Astrocyte (in vitro differentiated cells and primary cell): ENCODE results near the gene CAP1. TPM values are rescaled to one million over a fixed set of nuclear protein-coding genes. Genes with fewer than 3 reads are reported as not detected.
"Not testable (repeated sequence)": the region's sequence is repeated elsewhere in the genome, so short reads cannot be mapped to it uniquely, and the experiment has no call there.

Source experiments
- DNase-seq: peaks from one replicate; pipeline ENCODE4 v3.0.0-alpha.2; 2010; ENCODE audit warnings: low read depth
- FAIRE-seq: peaks from 2 replicates; lab custom pipeline; 2011; peaks lifted over from hg19 to GRCh38; lab: Jason Lieb, UNC
- H2AFZ ChIP-seq: 2 replicates; pipeline ENCODE4 v1.6.0; 2012; ENCODE audit warnings: low read depth, low read length, inconsistent platforms
- H3K27ac ChIP-seq: 2 replicates; pipeline ENCODE4 v1.5.1; 2011; ENCODE audit warnings: low read depth, low read length, inconsistent platforms
- H3K27me3 ChIP-seq: 2 replicates; pipeline ENCODE4 v1.6.0; 2011; ENCODE audit warnings: low read length, inconsistent platforms; ENCODE audit not compliant: insufficient read depth
- H3K36me3 ChIP-seq: 2 replicates; pipeline ENCODE4 v1.5.1; 2011; ENCODE audit warnings: low read length, inconsistent platforms; ENCODE audit not compliant: insufficient read depth
- H3K4me1 ChIP-seq: 2 replicates; pipeline ENCODE4 v1.5.1; 2011; ENCODE audit warnings: low read length, inconsistent platforms; ENCODE audit not compliant: insufficient read depth
- H3K4me2 ChIP-seq: 2 replicates; pipeline ENCODE4 v1.6.0; 2012; ENCODE audit warnings: low read length, inconsistent platforms
- H3K4me3 ChIP-seq: 2 replicates; pipeline ENCODE4 v1.5.1; 2011; ENCODE audit warnings: low read depth, mild to moderate bottlenecking, low read length, inconsistent platforms; ENCODE audit not compliant: insufficient read depth
- H3K79me2 ChIP-seq: 2 replicates; pipeline ENCODE4 v1.6.0; 2012; ENCODE audit warnings: mild to moderate bottlenecking, low read length, inconsistent platforms; ENCODE audit not compliant: insufficient read depth
- H3K9ac ChIP-seq: 2 replicates; pipeline ENCODE4 v1.6.0; 2012; ENCODE audit warnings: mild to moderate bottlenecking, low read length, inconsistent platforms
- H3K9me3 ChIP-seq: 2 replicates; pipeline ENCODE4 v1.5.1; 2012; ENCODE audit warnings: low read depth, mild to moderate bottlenecking, low read length, inconsistent platforms; ENCODE audit not compliant: insufficient read depth
- H4K20me1 ChIP-seq: 2 replicates; pipeline ENCODE4 v1.6.0; 2012; ENCODE audit warnings: low read length, inconsistent platforms; ENCODE audit not compliant: insufficient read depth
- H3K27ac Mint-ChIP-seq: one replicate; pipeline ENCODE4 v1.8.0; 2021; ENCODE audit warnings: mild to moderate bottlenecking, mixed read lengths; ENCODE audit not compliant: unreplicated experiment
- H3K27me3 Mint-ChIP-seq: one replicate; pipeline ENCODE4 v1.8.0; 2021; ENCODE audit warnings: low read depth, mixed read lengths; ENCODE audit not compliant: unreplicated experiment
- H3K36me3 Mint-ChIP-seq: one replicate; pipeline ENCODE4 v1.8.0; 2021; ENCODE audit warnings: low read depth, mixed read lengths; ENCODE audit not compliant: unreplicated experiment
- H3K4me1 Mint-ChIP-seq: one replicate; pipeline ENCODE4 v1.8.0; 2021; ENCODE audit warnings: low read depth, mixed read lengths; ENCODE audit not compliant: unreplicated experiment
- H3K4me3 Mint-ChIP-seq: one replicate; pipeline ENCODE4 v1.8.0; 2021; ENCODE audit warnings: mild to moderate bottlenecking, moderate library complexity, mixed read lengths; ENCODE audit not compliant: unreplicated experiment
- H3K9me3 Mint-ChIP-seq: one replicate; pipeline ENCODE4 v1.8.0; 2021; ENCODE audit warnings: mild to moderate bottlenecking, mixed read lengths; ENCODE audit not compliant: unreplicated experiment
- CTCF ChIP-seq: IDR thresholded peaks from 2 replicates; pipeline ENCODE4 v1.5.1; 2011; ENCODE audit warnings: low read depth, mild to moderate bottlenecking, inconsistent platforms, low read length, moderate library complexity; ENCODE audit not compliant: insufficient read depth
- EZH2 ChIP-seq: IDR thresholded peaks from 2 replicates; pipeline ENCODE4 v1.6.1; 2012; ENCODE audit warnings: mild to moderate bottlenecking, low read length, inconsistent platforms; ENCODE audit not compliant: insufficient read depth
- total RNA-seq: library from RNA; stranded (reverse); gene quantifications from 2 replicates; pipeline ENCODE4 v1.2.1, GENCODE V29; 2021

The CAP1 gene
- total RNA-seq, 1 donor from 2014 or later = 930 TPM

DNA sequence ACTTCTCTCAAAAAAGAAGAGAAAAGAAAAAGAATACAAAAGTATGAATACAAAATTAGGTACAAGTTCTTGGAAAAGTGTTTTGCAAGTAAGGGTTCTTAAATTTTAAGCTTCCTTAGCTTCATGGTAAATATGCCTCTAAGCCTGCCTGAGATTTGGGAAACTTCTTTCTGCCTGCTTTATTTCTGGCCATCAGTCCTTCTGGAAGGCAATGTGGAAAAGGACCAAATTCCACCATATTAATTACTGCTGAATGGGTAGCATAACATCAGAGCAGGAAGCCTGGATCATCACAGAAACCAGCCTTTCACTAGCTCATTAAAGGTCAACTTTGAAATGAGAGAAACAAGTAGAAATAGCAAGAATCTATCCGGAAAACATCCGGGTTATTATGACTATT, 39.1 kb upstream of the CAP1 start:
- H3K9ac ChIP-seq = no peak overlapping the region
- Mint-ChIP-seq H3K27ac (no peak overlapping the region), H3K9me3 (peaks cover 3% of the 10 kb centered on the region), H3K4me3 (no peak overlapping the region), H3K4me1 (peaks cover 7% of the 10 kb centered on the region), H3K36me3 (no peaks in the 10 kb centered on the region), H3K27me3 (no peaks in the 10 kb centered on the region)
- no peaks in the 10 kb centered on the region for H3K27me3 ChIP-seq
- DNase-seq (no peak), FAIRE-seq (no peak)
- H4K20me1 ChIP-seq = no peaks in the 10 kb centered on the region
- no peaks in the 10 kb centered on the region for H3K9me3 ChIP-seq
- no peak overlapping the region for H3K4me3 ChIP-seq
- H3K79me2 ChIP-seq = no peaks in the 10 kb centered on the region
- no peak overlapping the region for H2AFZ ChIP-seq
- H3K36me3 ChIP-seq = no peaks in the 10 kb centered on the region
- H3K4me2 ChIP-seq = no peak overlapping the region
- no peak overlapping the region for H3K27ac ChIP-seq
- no peak for TF ChIP-seq EZH2
- TF ChIP-seq CTCF = no peak
- no peaks in the 10 kb centered on the region for H3K4me1 ChIP-seq

- H3K4me1 Mint-ChIP-seq = peaks cover 5% of the 10 kb centered on the region
- Histone ChIP-seq H3K27me3 (no peaks in the 10 kb centered on the region), H2AFZ (no peak overlapping the region), H4K20me1 (no peaks in the 10 kb centered on the region), H3K4me2 (no peak overlapping the region), H3K27ac (no peak overlapping the region), H3K9ac (no peak overlapping the region), H3K4me3 (no peak overlapping the region), H3K9me3 (no peaks in the 10 kb centered on the region), H3K4me1 (no peaks in the 10 kb centered on the region), H3K36me3 (no peaks in the 10 kb centered on the region), H3K79me2 (no peaks in the 10 kb centered on the region)
- no peaks in the 10 kb centered on the region for H3K36me3 Mint-ChIP-seq
- no peak overlapping the region for H3K27ac Mint-ChIP-seq
- TF ChIP-seq EZH2 = no peak
- TF ChIP-seq CTCF = no peak
- H3K27me3 Mint-ChIP-seq = no peaks in the 10 kb centered on the region
- DNase-seq (no peak), FAIRE-seq (no peak)
- H3K4me3 Mint-ChIP-seq = no peak overlapping the region
- H3K9me3 Mint-ChIP-seq = peaks cover 3% of the 10 kb centered on the region
Measured at GRCh38 chr1:40003156-40004093, 37.1 kb upstream of the CAP1 start.

DNA sequence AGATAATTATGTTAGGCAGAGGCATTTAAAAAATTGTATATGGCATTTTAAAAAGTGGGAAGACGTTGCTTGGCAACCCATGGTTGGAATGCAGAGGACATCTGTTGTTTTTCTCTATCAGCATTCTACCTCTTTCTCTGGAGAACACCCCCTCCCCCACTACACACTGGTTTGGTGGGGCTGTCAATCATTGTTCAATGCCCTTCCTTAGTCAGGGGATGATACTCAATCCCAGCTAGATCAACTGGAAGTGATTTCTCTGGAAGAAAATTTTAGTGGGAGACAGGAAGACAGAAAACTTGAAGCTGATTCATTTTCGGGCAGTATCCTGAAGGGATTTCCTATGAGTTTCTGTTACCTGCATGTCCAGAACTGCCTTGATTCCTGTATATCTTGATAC, 35.7 kb upstream of the CAP1 start:
- Histone ChIP-seq H2AFZ (no peak overlapping the region), H3K27me3 (no peaks in the 10 kb centered on the region), H3K4me2 (no peak overlapping the region), H3K9ac (no peak overlapping the region), H3K79me2 (no peaks in the 10 kb centered on the region), H3K27ac (no peak overlapping the region), H3K36me3 (no peaks in the 10 kb centered on the region), H4K20me1 (no peaks in the 10 kb centered on the region), H3K9me3 (no peaks in the 10 kb centered on the region), H3K4me3 (no peak overlapping the region), H3K4me1 (no peaks in the 10 kb centered on the region)
- FAIRE-seq (no peak), DNase-seq (no peak)
- TF ChIP-seq CTCF (no peak), EZH2 (no peak)
- H3K27ac Mint-ChIP-seq = no peak overlapping the region
- no peaks in the 10 kb centered on the region for H3K36me3 Mint-ChIP-seq
- H3K9me3 Mint-ChIP-seq = no peaks in the 10 kb centered on the region
- no peak overlapping the region for H3K4me3 Mint-ChIP-seq
- H3K4me1 Mint-ChIP-seq = peaks cover 5% of the 10 kb centered on the region
- no peaks in the 10 kb centered on the region for H3K27me3 Mint-ChIP-seq

DNA sequence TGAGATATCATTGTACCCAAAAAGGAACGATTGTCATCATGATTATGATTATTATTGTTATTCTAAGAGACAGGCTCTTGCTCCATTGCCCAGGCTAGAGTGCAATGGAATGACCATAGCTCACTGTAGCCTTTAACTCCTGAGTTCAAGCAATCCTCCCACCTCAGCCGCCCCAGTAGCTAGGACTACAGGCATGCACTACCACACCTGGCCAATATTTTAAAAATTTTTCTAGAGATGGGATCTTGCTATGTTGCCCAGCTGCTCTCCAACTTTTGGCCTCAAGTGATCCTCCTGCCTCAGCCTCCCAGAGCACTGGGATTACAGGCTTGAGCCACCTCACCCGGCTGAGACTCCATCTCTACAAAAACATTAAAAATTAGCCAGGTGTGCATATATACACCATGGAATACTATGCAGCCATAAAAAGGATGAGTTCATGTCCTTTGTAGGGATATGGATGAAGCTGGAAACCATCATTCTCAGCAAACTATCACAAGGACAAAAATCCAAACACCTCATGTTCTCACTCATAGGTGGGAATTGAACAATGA, 33.0 kb upstream of the CAP1 start:
- not testable (repeated sequence) for DNase-seq, H3K9me3 Mint-ChIP-seq, H3K36me3 Mint-ChIP-seq, H4K20me1 ChIP-seq, H3K9ac ChIP-seq, H3K9me3 ChIP-seq, H2AFZ ChIP-seq, H3K27me3 ChIP-seq, H3K4me3 ChIP-seq, H3K4me3 Mint-ChIP-seq, H3K4me1 ChIP-seq, H3K4me1 Mint-ChIP-seq, H3K36me3 ChIP-seq, H3K4me2 ChIP-seq, H3K27ac ChIP-seq, FAIRE-seq, H3K27me3 Mint-ChIP-seq, H3K79me2 ChIP-seq
- H3K27ac Mint-ChIP-seq = peak overlapping the region; percentile 12
